ENCODE data around the gene UBXN7. TPM values are rescaled to one million over a fixed set of nuclear protein-coding genes. Genes with fewer than 3 reads are reported as not detected.
"Not testable (repeated sequence)": the region's sequence is repeated elsewhere in the genome, so short reads cannot be mapped to it uniquely, and the experiment has no call there.

UBXN7 gene
- total RNA-seq, 1 donor = 21.0 TPM

DNA sequence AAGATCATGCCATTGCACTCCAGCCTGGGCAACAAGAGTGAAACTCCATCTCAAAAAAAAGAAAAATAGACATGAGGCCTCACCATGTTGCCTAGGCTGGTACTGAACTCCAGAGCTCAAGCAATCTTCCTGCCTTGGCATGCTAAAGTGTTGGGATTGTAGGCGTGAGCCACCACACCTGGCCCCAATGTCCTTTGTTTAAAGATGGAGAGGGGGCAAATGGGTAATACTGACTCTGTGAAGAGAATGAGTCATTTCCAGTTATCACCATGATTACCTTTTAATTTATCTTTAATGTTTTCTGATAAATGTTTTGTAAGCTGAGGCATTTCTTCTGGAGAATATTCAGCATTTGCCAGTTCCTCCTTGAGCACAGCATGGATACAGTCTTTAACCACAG is 116.4 kb downstream of the UBXN7 start:
- H3K9me3 ChIP-seq (ENCODE audit: low read depth, low read length) = no peaks in the 10 kb centered on the region
- H3K4me3 ChIP-seq (ENCODE audit: insufficient read depth, low read length) = no peak overlapping the region
- no peaks in the 10 kb centered on the region for H4K20me1 ChIP-seq (ENCODE audit: insufficient read depth, low read length)
- no peak overlapping the region for H3K27ac ChIP-seq (ENCODE audit: low read depth, low read length)
- H3K36me3 ChIP-seq (ENCODE audit: insufficient read depth, low read length) = no peaks in the 10 kb centered on the region
- TF ChIP-seq, protein P1, sequence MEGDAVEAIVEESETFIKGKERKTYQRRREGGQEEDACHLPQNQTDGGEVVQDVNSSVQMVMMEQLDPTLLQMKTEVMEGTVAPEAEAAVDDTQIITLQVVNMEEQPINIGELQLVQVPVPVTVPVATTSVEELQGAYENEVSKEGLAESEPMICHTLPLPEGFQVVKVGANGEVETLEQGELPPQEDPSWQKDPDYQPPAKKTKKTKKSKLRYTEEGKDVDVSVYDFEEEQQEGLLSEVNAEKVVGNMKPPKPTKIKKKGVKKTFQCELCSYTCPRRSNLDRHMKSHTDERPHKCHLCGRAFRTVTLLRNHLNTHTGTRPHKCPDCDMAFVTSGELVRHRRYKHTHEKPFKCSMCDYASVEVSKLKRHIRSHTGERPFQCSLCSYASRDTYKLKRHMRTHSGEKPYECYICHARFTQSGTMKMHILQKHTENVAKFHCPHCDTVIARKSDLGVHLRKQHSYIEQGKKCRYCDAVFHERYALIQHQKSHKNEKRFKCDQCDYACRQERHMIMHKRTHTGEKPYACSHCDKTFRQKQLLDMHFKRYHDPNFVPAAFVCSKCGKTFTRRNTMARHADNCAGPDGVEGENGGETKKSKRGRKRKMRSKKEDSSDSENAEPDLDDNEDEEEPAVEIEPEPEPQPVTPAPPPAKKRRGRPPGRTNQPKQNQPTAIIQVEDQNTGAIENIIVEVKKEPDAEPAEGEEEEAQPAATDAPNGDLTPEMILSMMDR (IDR thresholded peaks at IDR 0.05; ENCODE audit: extremely low read depth, low read depth, low read length) = no peak
- H3K27me3 ChIP-seq (ENCODE audit: insufficient read depth, low read length) = no peaks in the 10 kb centered on the region
- H3K4me2 ChIP-seq (ENCODE audit: insufficient read depth, low read length) = no peak overlapping the region
- peaks cover 3% of the 10 kb centered on the region for H3K79me2 ChIP-seq (ENCODE audit: insufficient read depth, low read length)
- no peak overlapping the region for H2AFZ ChIP-seq (ENCODE audit: low read length)
- peaks cover 5% of the 10 kb centered on the region for H3K4me1 ChIP-seq (ENCODE audit: insufficient read depth, low read length)
- DNase-seq (ENCODE audit: insufficient read length, low spot score, missing footprints) = no peak

DNA sequence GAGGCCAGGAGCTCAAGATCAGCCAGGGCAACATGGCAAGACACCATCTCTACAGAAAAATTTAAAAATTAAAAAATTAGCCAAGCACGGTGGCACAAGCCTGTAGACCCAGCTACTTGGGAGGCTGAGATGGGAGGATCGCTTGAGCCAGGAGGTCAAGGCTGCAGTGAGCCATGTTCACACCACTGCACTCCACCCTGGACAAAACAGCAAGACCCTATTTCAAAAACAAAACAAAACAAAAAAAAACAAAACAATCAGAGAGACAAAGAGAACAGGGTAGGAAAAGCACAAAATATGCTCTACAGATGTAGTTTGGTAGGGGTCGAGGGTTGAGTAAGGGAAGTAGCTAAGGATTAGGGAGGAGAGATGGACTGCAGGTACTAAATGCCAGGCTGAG is 117.6 kb downstream of the UBXN7 start:
- H4K20me1 ChIP-seq (ENCODE audit: insufficient read depth, low read length) = no peaks in the 10 kb centered on the region
- DNase-seq (ENCODE audit: insufficient read length, low spot score, missing footprints) = peak; percentile 57
- no peak overlapping the region for H3K27ac ChIP-seq (ENCODE audit: low read depth, low read length)
- peaks cover 3% of the 10 kb centered on the region for H3K79me2 ChIP-seq (ENCODE audit: insufficient read depth, low read length)
- no peak overlapping the region for H2AFZ ChIP-seq (ENCODE audit: low read length)
- H3K36me3 ChIP-seq (ENCODE audit: insufficient read depth, low read length) = no peaks in the 10 kb centered on the region
- no peaks in the 10 kb centered on the region for H3K9me3 ChIP-seq (ENCODE audit: low read depth, low read length)
- no peak overlapping the region for H3K4me2 ChIP-seq (ENCODE audit: insufficient read depth, low read length)
- H3K4me1 ChIP-seq (ENCODE audit: insufficient read depth, low read length) = peaks cover 5% of the 10 kb centered on the region
- H3K27me3 ChIP-seq (ENCODE audit: insufficient read depth, low read length) = no peaks in the 10 kb centered on the region
- TF ChIP-seq, protein P1 (IDR thresholded peaks at IDR 0.05; ENCODE audit: extremely low read depth, low read depth, low read length) = no peak
- no peak overlapping the region for H3K4me3 ChIP-seq (ENCODE audit: insufficient read depth, low read length)

DNA sequence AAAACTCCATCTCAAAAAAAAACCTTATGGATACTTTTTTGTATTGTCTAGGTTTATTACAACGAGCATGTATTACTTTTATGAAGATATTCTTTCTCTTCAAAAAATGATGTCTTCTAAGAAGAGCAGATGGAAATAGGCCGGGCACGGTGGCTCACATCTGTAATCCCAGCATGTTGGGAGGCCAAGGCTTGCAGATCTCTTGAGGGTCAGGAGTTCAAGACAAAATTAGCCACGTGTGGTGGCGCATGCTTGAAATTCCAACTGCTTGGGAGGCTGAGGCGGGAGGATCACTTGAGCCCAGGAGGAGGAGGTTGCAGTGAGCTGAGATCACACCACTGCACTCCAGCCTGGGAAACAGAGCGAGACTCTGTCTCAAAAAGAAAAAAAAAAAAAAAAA is 118.1 kb downstream of the UBXN7 start:
- DNase-seq (ENCODE audit: insufficient read length, low spot score, missing footprints); H4K20me1 ChIP-seq (ENCODE audit: insufficient read depth, low read length); H3K4me2 ChIP-seq (ENCODE audit: insufficient read depth, low read length): not testable (repeated sequence)

DNA sequence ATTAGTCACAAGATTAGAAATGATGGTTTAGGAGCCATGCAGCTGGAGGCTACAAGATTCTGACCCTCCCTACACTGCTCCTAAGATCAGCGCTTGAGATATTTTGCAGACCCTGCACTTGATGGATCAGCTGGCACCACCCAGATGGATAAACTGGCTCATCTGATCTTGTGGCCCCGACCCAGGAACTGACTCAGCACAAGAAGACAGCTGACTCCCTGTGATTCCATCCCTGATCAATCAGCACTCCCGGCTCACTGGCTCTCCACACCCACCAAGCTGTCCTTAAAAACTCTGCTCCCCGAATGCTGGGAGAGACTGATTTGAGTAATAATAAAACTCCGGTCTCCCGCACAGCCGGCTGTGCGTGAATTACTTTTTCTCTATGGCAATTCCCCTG is 129.3 kb downstream of the UBXN7 start:
- not testable (repeated sequence) for DNase-seq (ENCODE audit: insufficient read length, low spot score, missing footprints); H3K79me2 ChIP-seq (ENCODE audit: insufficient read depth, low read length); H3K9me3 ChIP-seq (ENCODE audit: low read depth, low read length); H3K27me3 ChIP-seq (ENCODE audit: insufficient read depth, low read length); H3K4me1 ChIP-seq (ENCODE audit: insufficient read depth, low read length); H3K4me2 ChIP-seq (ENCODE audit: insufficient read depth, low read length); H2AFZ ChIP-seq (ENCODE audit: low read length); H3K4me3 ChIP-seq (ENCODE audit: insufficient read depth, low read length); H4K20me1 ChIP-seq (ENCODE audit: insufficient read depth, low read length); H3K27ac ChIP-seq (ENCODE audit: low read depth, low read length)
- H3K36me3 ChIP-seq (ENCODE audit: insufficient read depth, low read length) = peaks cover 10% of the 10 kb centered on the region

More for the DNA sequence above, 118.1 kb downstream of the UBXN7 start:
- H3K79me2 ChIP-seq (ENCODE audit: insufficient read depth, low read length); H3K9me3 ChIP-seq (ENCODE audit: low read depth, low read length); H3K4me1 ChIP-seq (ENCODE audit: insufficient read depth, low read length); H3K36me3 ChIP-seq (ENCODE audit: insufficient read depth, low read length); H3K27ac ChIP-seq (ENCODE audit: low read depth, low read length); H3K4me3 ChIP-seq (ENCODE audit: insufficient read depth, low read length); H3K27me3 ChIP-seq (ENCODE audit: insufficient read depth, low read length); H2AFZ ChIP-seq (ENCODE audit: low read length): not testable (repeated sequence)

DNA sequence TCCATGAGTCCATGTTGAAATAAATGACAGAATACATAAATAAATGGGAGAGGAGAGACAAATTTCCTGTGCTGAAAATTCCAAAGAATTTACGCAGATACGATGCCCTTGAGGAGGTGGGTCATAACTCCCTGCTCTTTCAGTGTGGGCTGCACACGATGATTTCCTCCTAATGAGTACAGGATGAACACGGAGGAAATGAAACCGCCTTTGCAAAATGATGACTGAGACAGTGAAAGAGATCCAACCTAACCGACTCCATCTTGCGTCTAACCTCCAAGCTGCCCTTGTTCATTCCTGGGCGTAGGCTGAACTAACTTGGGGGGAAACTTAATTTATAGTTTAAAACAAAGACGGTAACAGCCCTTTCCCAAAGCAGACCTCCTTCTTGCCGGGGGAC is 129.7 kb downstream of the UBXN7 start:
- H3K36me3 ChIP-seq (ENCODE audit: insufficient read depth, low read length) = peaks cover 10% of the 10 kb centered on the region
- not testable (repeated sequence) for H3K27me3 ChIP-seq (ENCODE audit: insufficient read depth, low read length); H2AFZ ChIP-seq (ENCODE audit: low read length); H3K9me3 ChIP-seq (ENCODE audit: low read depth, low read length); H4K20me1 ChIP-seq (ENCODE audit: insufficient read depth, low read length); H3K79me2 ChIP-seq (ENCODE audit: insufficient read depth, low read length); H3K4me3 ChIP-seq (ENCODE audit: insufficient read depth, low read length); H3K4me2 ChIP-seq (ENCODE audit: insufficient read depth, low read length); H3K27ac ChIP-seq (ENCODE audit: low read depth, low read length); H3K4me1 ChIP-seq (ENCODE audit: insufficient read depth, low read length); DNase-seq (ENCODE audit: insufficient read length, low spot score, missing footprints)

All from osteoblast (primary cell).